ENCODE results near the gene TMEM272. TPM values are rescaled to one million over a fixed set of nuclear protein-coding genes. Genes with fewer than 3 reads are reported as not detected.

The TMEM272 gene
- total and polyA plus RNA-seq, 2 donors from 2014 or later = 0.19 to 0.28 TPM

GRCh38 chr13:51804295-51805172 is 40.4 kb downstream of the TMEM272 start:
- H3K27ac ChIP-seq (ENCODE audit: low read depth in 2 of 2, low read length in 2 of 2) = peak overlapping the region; percentile 98 to 100
- H3K27me3 ChIP-seq (ENCODE audit: control insufficient read depth, insufficient read depth, low read length) = no peaks in the 10 kb centered on the region
- no peaks in the 10 kb centered on the region for H3K9me3 ChIP-seq (ENCODE audit: control insufficient read depth in 2 of 3, insufficient read depth in 1 of 3, low read length in 3 of 3)
- no peak for FAIRE-seq
- TF ChIP-seq, protein P1, sequence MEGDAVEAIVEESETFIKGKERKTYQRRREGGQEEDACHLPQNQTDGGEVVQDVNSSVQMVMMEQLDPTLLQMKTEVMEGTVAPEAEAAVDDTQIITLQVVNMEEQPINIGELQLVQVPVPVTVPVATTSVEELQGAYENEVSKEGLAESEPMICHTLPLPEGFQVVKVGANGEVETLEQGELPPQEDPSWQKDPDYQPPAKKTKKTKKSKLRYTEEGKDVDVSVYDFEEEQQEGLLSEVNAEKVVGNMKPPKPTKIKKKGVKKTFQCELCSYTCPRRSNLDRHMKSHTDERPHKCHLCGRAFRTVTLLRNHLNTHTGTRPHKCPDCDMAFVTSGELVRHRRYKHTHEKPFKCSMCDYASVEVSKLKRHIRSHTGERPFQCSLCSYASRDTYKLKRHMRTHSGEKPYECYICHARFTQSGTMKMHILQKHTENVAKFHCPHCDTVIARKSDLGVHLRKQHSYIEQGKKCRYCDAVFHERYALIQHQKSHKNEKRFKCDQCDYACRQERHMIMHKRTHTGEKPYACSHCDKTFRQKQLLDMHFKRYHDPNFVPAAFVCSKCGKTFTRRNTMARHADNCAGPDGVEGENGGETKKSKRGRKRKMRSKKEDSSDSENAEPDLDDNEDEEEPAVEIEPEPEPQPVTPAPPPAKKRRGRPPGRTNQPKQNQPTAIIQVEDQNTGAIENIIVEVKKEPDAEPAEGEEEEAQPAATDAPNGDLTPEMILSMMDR (IDR thresholded peaks at IDR 0.05; ENCODE audit: borderline replicate concordance, extremely low read depth, insufficient read depth) = no peak
- H3K4me3 ChIP-seq (ENCODE audit: low read length in 3 of 3) = peak overlapping the region; percentile 67 to 84 (median 80)
- no peaks in the 10 kb centered on the region for H3K36me3 ChIP-seq (ENCODE audit: control insufficient read depth in 2 of 3, insufficient read depth in 3 of 3, low read length in 3 of 3)
- H3K9ac ChIP-seq (ENCODE audit: low read length in 3 of 3) = peak overlapping the region; percentile 31 to 89 (median 85)
- intact Hi-C loops (cut with DNase I) = no loop called here
- peak in 1 of 5 donors; percentile 46 for DNase-seq
- H3K4me1 ChIP-seq (ENCODE audit: control insufficient read depth in 2 of 3, insufficient read depth in 2 of 3, low read depth in 1 of 3, low read length in 3 of 3) = peaks cover 0 to 32% (median 23%) of the 10 kb centered on the region in 3 donors

DNA sequence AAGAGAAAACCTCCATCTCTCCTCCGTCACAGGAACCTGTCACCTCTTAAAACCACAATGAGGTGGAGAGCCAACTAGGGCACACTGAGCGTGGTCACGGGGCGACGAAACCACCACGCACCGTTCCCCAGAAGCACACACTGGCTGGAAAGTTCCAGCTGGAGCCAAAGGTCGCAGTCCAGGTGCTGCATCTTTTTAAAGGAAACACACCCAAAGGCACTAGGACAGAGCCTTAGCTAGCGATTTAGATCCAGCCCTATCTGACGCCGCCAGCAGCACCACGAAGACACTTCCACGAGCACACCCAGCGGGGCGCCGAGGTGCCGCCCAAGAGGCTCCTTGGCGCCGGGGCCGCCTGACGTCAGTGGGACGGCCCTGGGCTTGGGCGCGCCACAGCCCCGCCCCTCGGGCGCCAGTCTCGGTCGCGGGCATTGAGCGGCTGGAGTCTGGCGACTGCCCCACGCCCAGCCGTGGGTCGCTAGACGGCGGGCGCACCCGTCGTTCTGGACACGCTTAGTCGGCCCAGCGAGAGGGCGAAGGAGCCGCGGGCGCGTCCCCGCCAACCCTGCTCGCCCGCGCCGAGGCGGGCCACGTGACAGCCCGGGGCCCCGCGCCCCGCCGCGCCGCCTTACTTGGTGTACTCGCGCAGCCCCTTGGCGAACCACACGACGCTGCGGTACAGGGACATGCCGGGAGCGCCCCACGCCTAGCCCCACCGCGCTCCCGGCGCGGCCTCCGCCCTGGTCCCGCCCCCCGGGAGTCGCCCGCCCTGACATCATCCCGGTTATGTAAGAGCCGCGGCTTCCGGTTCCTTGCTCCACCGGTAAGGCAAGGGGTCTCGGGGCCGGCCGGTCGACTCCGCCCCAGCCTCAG is 41.3 kb downstream of the TMEM272 start, which contains the start of gene DHRS12:
DHRS12 (minus strand) TSS at position 742 of the 873 bp plus-strand sequence. CDS start 4,504 bp downstream, outside the sequence.
- peaks cover 0 to 2% (median 0%) of the 10 kb centered on the region in 3 donors for H3K36me3 ChIP-seq (ENCODE audit: control insufficient read depth in 2 of 3, insufficient read depth in 3 of 3, low read length in 3 of 3)
- no peak for FAIRE-seq
- H3K27me3 ChIP-seq (ENCODE audit: control insufficient read depth, insufficient read depth, low read length) = no peaks in the 10 kb centered on the region
- H3K9me3 ChIP-seq (ENCODE audit: control insufficient read depth in 2 of 3, insufficient read depth in 1 of 3, low read length in 3 of 3) = no peaks in the 10 kb centered on the region
- intact Hi-C loops (cut with DNase I) = no loop called here
- DNase-seq = peak; percentile 87 to 97 (median 94)
- peak within 1 kb of the TSS; percentile 47 to 89 (median 85) for H3K9ac ChIP-seq (ENCODE audit: low read length in 3 of 3)
- peaks cover 0 to 32% (median 23%) of the 10 kb centered on the region in 3 donors for H3K4me1 ChIP-seq (ENCODE audit: control insufficient read depth in 2 of 3, insufficient read depth in 2 of 3, low read depth in 1 of 3, low read length in 3 of 3)
- peak within 1 kb of the TSS; percentile 98 to 100 for H3K27ac ChIP-seq (ENCODE audit: low read depth in 2 of 2, low read length in 2 of 2)
- TF ChIP-seq, protein P1 (IDR thresholded peaks at IDR 0.05; ENCODE audit: borderline replicate concordance, extremely low read depth, insufficient read depth) = peak; percentile 10
- peak within 1 kb of the TSS; percentile 67 to 84 (median 80) for H3K4me3 ChIP-seq (ENCODE audit: low read length in 3 of 3)

- H3K4me1 ChIP-seq (ENCODE audit: control insufficient read depth in 2 of 3, insufficient read depth in 2 of 3, low read depth in 1 of 3, low read length in 3 of 3) = peaks cover 0 to 32% (median 23%) of the 10 kb centered on the region in 3 donors
- H3K9ac ChIP-seq (ENCODE audit: low read length in 3 of 3) = peak overlapping the region; percentile 15 to 89 (median 47)
- H3K9me3 ChIP-seq (ENCODE audit: control insufficient read depth in 2 of 3, insufficient read depth in 1 of 3, low read length in 3 of 3) = no peaks in the 10 kb centered on the region
- intact Hi-C loops (cut with DNase I) = no loop called here
- no peaks in the 10 kb centered on the region for H3K27me3 ChIP-seq (ENCODE audit: control insufficient read depth, insufficient read depth, low read length)
- TF ChIP-seq, protein P1 (IDR thresholded peaks at IDR 0.05; ENCODE audit: borderline replicate concordance, extremely low read depth, insufficient read depth) = no peak
- H3K4me3 ChIP-seq (ENCODE audit: low read length in 3 of 3) = peak overlapping the region; percentile 63 to 84 (median 74)
- FAIRE-seq (no peak), DNase-seq (peak in 2 of 5 donors; percentile 40 to 64)
- peak overlapping the region; percentile 98 to 100 for H3K27ac ChIP-seq (ENCODE audit: low read depth in 2 of 2, low read length in 2 of 2)
- peaks cover 0 to 5% (median 2%) of the 10 kb centered on the region in 3 donors for H3K36me3 ChIP-seq (ENCODE audit: control insufficient read depth in 2 of 3, insufficient read depth in 3 of 3, low read length in 3 of 3)
Observed at GRCh38 chr13:51802631-51803418, 42.2 kb downstream of the TMEM272 start.

Data from kidney (tissue), 14 donors.